ENCODE results near the gene LRPPRC. TPM values are rescaled to one million over a fixed set of nuclear protein-coding genes. Genes with fewer than 3 reads are reported as not detected.
A peak's percentile ranks its signal among the peaks of the same experiment; 100 is the strongest.

The LRPPRC gene
- total RNA-seq, 2 donors from 2014 or later = 117 to 135 TPM

DNA sequence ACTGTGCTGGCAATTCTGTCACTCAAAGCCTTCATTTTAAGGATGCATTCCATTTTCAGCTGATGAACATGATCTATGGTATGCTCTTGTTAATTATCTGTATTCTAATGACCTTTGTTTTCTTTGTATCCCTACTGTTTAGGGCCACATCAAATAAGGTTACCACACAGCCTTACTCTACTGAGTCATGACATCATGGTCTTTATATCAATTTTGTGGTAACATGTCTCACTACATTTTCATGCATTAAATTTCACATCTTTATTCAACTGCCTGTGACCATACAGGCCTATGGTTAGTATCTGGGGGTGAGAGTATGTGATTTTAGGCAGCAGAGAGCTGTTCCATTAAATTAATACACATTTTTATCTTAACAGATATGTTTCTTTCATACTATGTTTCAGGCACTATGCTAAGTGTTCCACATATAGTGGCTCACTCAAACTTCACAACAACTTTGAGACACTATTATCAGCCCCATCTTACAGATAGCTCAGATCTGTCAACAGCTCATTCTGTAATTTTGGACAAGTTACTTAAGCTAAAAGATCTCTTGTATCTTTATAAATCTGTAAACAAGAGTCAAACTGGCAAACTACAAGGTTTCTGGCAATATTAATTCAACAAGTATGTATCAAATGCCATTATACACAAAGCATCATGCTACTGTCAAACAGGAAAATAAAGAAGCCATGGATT, 18.0 kb downstream of the LRPPRC start:
- Histone ChIP-seq H3K9ac (ENCODE audit: extremely low read depth, low read length, poor library complexity, severe bottlenecking) (no peak overlapping the region), H3K4me1 (ENCODE audit: control insufficient read depth, insufficient read depth, low read length) (no peaks in the 10 kb centered on the region), H3K9me3 (ENCODE audit: control insufficient read depth, low read length) (no peaks in the 10 kb centered on the region), H3K4me3 (ENCODE audit: low read length) (no peak overlapping the region), H3K27me3 (ENCODE audit: control insufficient read depth, insufficient read depth, low read length, poor library complexity, severe bottlenecking) (no peaks in the 10 kb centered on the region), H3K36me3 (ENCODE audit: control insufficient read depth, insufficient read depth, low read length) (peaks cover 100% of the 10 kb centered on the region), H3K27ac (ENCODE audit: low read depth, low read length) (no peak overlapping the region)
- DNase-seq = no peak
- Mint-ChIP-seq H3K27ac (peak overlapping the region; percentile 49), H3K27me3 (ENCODE audit: insufficient read depth) (no peaks in the 10 kb centered on the region), H3K4me3 (no peak overlapping the region), H3K36me3 (ENCODE audit: low read depth) (peaks cover 66% of the 10 kb centered on the region), H3K9me3 (no peaks in the 10 kb centered on the region), H3K4me1 (no peaks in the 10 kb centered on the region)
- no peak for TF ChIP-seq CTCF (conservative IDR thresholded peaks at IDR 0.05)

DNA sequence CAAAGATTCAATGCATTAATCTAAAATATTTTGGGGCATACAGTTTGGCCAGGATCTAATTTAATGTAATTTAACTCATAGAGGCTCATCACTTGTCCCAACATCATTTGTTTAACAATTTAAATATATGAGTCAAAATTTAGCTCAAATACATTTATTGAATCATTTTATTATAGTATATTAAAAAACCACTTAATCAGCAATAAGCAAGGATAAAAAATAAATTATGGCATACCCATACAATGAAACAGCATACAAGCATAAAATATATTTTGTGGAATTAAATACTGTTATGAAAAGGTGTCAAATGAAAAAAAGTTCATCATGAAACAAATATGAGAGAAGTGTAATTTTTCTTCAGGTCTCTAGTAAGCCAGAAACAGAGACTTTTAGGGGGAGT, 34.9 kb downstream of the LRPPRC start:
- Mint-ChIP-seq H3K27ac (no peak overlapping the region), H3K36me3 (ENCODE audit: low read depth) (peaks cover 83% of the 10 kb centered on the region), H3K4me1 (no peaks in the 10 kb centered on the region), H3K27me3 (ENCODE audit: insufficient read depth) (no peaks in the 10 kb centered on the region), H3K9me3 (no peaks in the 10 kb centered on the region), H3K4me3 (no peak overlapping the region)
- no peaks in the 10 kb centered on the region for H3K9me3 ChIP-seq (ENCODE audit: control insufficient read depth, low read length)
- DNase-seq = no peak
- H3K9ac ChIP-seq (ENCODE audit: extremely low read depth, low read length, poor library complexity, severe bottlenecking) = no peak overlapping the region
- H3K27me3 ChIP-seq (ENCODE audit: control insufficient read depth, insufficient read depth, low read length, poor library complexity, severe bottlenecking) = no peaks in the 10 kb centered on the region
- no peak for TF ChIP-seq CTCF (conservative IDR thresholded peaks at IDR 0.05)
- H3K4me1 ChIP-seq (ENCODE audit: control insufficient read depth, insufficient read depth, low read length) = no peaks in the 10 kb centered on the region
- H3K27ac ChIP-seq (ENCODE audit: low read depth, low read length) = no peak overlapping the region
- H3K36me3 ChIP-seq (ENCODE audit: control insufficient read depth, insufficient read depth, low read length) = peaks cover 92% of the 10 kb centered on the region
- no peak overlapping the region for H3K4me3 ChIP-seq (ENCODE audit: low read length)

DNA sequence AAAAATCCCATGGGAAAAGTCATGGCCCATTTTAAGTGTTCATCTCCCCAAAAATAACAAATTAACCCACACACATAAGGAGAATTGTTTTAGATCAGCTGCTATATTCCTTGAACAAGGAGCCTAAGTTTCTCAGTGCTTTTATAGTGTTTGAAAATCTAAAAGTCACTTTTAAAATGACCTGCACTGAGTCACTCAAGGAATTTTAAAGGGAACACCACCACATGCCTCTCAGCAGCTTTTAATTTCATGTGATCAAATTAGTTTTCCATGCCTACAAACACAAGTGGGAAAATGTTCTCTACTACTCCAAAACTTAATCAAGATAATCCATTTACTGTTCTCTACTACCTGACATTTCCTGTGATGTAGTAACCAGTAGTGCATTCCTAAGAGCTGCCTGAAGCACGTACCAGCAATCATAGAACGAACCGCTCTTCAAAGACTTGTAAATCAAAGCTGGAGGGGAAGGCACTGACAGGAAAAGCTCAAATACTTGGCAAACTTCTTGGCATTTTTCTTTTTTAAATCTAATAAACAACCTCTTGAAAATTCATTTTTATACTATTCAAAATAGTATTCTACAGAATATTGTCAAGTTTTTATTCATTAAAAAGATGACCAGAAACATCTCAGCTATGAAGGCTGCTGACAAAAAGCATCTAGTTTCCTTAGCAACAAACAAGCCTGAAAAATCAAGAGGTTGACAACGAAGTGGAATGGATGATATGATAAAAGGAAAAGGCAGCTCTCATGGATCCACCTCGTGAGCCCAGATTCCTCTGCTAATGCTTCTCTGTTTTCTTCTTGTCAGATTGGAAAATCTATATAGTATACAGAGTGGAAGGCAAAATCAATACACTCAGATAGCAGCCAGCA, 37.2 kb downstream of the LRPPRC start:
- Histone ChIP-seq H3K27me3 (ENCODE audit: control insufficient read depth, insufficient read depth, low read length, poor library complexity, severe bottlenecking) (no peaks in the 10 kb centered on the region), H3K9ac (ENCODE audit: extremely low read depth, low read length, poor library complexity, severe bottlenecking) (no peak overlapping the region), H3K27ac (ENCODE audit: low read depth, low read length) (no peak overlapping the region), H3K36me3 (ENCODE audit: control insufficient read depth, insufficient read depth, low read length) (peaks cover 96% of the 10 kb centered on the region), H3K4me3 (ENCODE audit: low read length) (no peak overlapping the region), H3K4me1 (ENCODE audit: control insufficient read depth, insufficient read depth, low read length) (no peaks in the 10 kb centered on the region), H3K9me3 (ENCODE audit: control insufficient read depth, low read length) (no peaks in the 10 kb centered on the region)
- no peak overlapping the region for H3K4me3 Mint-ChIP-seq
- no peak for TF ChIP-seq CTCF (conservative IDR thresholded peaks at IDR 0.05)
- H3K27ac Mint-ChIP-seq = peak overlapping the region; percentile 48
- no peaks in the 10 kb centered on the region for H3K4me1 Mint-ChIP-seq
- H3K36me3 Mint-ChIP-seq (ENCODE audit: low read depth) = peaks cover 83% of the 10 kb centered on the region
- DNase-seq = no peak
- no peaks in the 10 kb centered on the region for H3K9me3 Mint-ChIP-seq
- no peaks in the 10 kb centered on the region for H3K27me3 Mint-ChIP-seq (ENCODE audit: insufficient read depth)
- 92 to 98% methylated on average over 4 to 5 of the region's 5 CpGs for WGBS, 2 experiments (ENCODE audit: insufficient coverage in 1 of 2, insufficient read length in 1 of 2)

All from endodermal cell (in vitro differentiated cells).